KBM-7 (cell line): ENCODE results near the gene BCL2.

Experiments used
- DNase-seq: peaks from one replicate; pipeline ENCODE4 v3.0.0-alpha.2; 2015
- in situ Hi-C: fragments of 300-500 bp; cut with MboI; formaldehyde crosslinking; loops from 2 replicates; pipeline ENCODE4 v1.14.3; 2020; ENCODE audit warnings: low sequenced_read_pairs, low pct_unique_long_range_greater_than_20kb, mixed read lengths

The BCL2 gene

DNA sequence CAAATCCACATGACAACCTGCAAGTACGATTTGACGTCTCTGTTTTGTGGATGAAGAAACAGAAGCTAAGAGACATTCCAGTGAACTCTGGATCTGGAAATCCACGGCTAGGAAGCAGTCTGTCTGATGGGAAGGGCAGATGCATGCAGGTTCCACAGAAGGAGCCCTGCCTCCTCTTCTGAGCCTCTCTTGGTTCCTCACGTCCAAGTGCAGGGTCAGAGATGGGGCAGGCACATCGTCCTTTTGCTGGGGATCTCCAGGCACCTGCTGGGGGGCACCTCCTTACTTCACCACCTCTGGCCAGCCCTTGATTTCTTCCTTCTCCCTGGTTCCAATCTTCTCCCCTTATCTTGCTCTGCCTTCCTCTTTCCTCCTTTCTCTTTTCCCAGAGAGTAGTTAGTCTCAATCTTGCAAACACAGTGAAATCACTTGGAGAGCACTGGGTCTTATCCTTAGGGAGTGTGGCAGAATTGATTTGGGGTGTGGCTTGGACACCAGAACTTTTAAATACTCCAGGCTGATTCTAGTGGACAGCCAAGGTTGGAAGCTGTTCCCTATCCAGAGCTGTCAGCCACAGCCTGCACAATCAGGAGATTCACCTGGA, 137.8 kb downstream of the BCL2 start:
- in situ Hi-C loops = no loop called here
- DNase-seq = no peak

DNA sequence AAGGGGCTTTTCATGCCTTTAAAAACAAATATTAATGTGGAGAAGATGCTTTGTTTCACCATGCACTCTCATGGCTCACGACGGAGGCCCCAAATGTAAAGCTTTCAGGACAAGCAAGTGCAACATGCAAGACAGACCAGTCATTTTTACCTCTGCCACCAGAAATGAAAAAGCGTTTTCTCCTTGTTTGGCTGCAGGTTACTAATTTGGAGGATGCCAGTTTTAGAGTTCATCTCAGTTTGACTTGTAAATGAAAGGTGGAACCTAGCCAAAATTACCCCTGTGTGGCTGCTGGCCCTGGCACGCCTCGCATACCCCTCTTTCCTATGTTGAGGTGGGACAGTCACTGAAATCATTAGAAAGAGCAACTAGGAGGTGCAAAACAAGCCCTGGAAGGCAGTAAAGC, 138.6 kb downstream of the BCL2 start:
- in situ Hi-C loops = no loop called here
- DNase-seq = no peak

DNA sequence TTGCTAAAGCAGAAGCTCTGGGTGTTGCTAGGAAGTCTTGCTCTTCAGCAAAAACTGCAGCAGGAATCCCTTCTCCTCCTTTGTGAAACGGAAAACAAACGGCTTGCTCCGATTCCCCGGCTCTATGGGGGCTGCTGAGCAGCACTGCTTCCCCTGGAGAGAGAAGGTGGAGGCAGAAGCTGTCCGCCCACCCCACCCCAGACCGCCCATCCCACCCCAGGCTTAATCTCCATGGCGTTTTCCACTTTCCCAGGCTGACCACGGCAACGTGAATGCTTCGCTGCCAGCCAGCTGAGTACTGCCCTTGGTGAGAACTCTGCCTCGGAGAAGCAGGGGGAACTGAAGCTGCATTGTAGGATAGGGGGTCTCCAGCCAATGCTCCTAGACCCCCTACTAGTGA, 139.2 kb downstream of the BCL2 start:
- no peak for DNase-seq
- in situ Hi-C loops = no loop called here

DNA sequence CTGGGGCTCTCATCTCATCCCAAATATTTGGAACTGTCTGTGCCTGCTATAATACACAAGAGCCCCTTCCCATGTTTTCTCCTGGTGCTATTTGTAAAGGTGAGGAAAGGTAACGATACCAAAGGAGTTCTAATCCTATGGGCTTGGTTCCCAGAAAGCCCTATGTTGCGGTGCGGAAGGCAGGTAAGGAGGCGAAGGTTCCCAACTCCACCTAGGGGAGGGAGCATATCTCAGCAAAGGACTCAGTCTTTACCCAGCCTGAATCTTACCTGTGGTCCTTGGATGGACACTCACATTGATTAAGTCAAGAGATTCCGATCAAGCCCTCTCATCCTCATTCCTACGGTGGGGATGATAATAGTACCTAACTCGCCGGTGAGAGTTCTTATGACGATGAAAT, 140.1 kb downstream of the BCL2 start:
- DNase-seq = no peak
- in situ Hi-C loops = no loop called here

DNA sequence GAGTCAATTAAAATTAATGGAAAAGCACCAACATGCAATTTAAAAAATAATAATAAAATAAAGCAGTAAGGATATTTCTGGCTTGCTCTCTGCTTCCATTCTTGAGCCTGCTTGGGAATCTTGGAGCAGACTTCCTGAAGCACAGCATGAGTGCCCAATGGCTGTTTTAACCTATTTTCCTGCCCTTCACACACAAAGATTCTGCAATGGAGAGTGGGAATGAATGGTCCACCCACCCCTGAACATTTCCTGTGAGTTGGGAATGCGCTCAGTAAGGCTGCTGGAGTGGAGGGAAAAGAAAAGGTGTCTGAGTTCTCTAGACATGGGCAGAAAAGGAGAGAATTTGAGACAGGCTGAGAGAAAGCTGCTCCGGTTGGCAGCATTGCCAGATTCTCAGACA, 140.6 kb downstream of the BCL2 start:
- in situ Hi-C loops = no loop called here

DNA sequence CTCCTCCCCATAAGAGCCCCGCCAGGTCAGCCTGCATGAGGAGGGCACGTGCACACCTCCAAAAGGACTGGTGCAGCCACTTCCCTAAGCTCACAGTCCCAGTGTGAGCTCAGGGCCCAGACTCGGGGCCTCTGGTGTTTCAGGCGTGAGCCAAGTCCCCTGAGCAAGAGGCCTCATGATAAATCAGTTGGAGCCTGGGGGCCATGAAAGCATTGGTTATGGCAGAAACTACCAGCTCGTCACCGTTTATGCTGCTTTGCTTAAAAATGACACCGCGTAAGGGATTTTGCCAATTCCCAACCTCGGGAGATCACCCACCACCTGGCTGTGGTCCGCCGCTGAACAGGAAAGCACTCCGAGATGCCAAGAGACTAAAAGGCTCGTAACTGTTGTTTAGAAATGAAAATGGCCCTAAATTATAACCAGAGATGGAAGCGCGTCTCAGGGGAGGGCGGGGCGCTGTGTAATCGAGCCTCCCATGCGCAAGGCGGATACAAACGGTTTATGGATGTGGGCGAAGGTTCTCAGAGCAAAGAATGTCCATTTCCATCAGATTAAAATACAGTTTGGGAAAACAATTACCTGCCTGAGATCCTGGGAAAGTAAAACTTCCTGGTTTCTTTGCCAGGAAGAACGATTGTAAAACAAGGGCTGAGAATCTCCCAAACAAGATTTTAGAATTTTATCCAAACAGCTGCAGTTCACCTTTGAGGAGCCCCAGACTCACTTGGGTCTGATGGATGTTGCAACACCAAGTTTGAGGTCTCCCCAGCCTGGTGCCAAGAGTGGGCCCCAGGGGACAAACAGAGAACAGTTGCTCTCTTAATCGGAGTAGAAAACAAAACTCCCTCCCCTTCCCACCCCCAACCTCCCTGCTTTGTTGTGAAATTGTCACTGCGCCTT, 141.4 kb downstream of the BCL2 start:
- in situ Hi-C loops = no loop called here
- no peak for DNase-seq

More for the DNA sequence above, 140.6 kb downstream of the BCL2 start:
- no peak for DNase-seq

DNA sequence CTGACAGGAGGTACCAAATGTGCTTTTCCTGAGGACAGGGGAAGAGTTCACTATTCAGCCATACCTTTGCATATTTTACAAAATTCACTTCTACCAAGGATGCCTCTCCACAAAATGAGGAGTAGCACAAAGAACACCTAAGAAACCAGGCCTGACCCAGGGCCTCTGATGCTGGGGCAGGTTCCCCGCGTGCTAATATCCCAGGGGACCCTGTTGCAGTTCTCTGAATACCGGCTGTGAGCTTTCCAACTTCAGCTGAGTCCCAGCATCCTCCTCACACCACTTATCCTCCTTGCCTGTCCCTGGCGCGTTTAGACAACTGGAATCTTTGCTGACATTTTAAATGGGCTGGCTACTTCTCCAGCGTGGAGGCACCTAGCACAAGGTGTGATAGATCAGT, 142.3 kb downstream of the BCL2 start:
- DNase-seq = no peak
- in situ Hi-C loops = no loop called here

DNA sequence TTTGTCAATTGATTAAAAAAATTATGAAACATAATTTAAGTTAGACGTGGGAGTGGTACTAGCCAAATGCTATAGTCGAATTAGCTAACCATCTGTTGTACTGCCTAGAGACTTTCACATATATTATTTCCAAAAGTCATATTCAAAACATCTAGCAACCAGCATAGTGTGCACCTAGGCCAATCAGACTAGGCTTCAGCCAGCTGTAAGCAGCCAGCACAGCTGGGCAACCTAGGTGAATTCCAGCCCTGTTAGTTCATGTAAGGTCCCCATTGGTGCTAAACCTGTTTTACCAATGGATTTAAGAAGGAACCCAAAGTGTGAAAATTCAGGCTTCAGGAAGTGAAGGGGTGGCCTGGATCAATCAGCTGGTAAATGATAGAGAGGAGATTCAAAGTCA, 144.3 kb downstream of the BCL2 start:
- no peak for DNase-seq
- in situ Hi-C loops = no loop called here

DNA sequence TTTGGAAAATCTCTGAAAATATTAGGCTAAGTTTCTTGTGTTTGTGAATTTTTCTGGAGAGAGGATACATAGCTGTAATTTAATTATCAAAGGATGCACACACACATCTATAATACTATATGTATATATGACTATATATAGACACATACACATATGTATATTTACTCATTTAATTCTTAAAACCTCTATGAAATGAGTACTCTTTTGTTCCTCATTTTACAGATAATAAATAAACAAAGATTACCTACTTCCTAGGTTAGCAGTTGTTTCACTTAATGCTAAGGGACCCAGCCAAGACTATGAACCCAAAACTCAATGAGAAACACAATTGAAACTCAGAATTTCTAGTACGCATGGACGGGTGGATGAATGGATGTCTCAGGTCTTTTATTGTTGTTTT, 145.6 kb downstream of the BCL2 start:
- no peak for DNase-seq
- in situ Hi-C loops = no loop called here

DNA sequence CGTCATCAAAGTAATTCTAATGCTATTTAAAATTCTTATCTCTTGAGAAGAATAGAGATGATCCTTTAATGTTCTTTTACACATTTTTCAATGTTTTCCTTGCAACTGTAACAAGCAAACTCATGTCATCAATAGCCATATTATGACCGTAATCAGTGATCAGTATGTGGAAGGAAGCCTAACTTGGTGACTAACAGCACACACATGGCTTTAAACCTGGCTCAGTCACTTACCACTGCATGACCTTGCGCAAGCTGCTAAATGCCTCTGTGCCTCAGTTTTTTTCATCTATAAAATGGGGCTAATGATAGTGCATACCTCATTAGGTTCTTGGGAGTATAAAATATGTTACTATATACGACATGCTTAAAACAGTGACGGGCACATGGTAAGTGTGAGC, 149.7 kb downstream of the BCL2 start:
- in situ Hi-C loops = no loop called here
- no peak for DNase-seq

DNA sequence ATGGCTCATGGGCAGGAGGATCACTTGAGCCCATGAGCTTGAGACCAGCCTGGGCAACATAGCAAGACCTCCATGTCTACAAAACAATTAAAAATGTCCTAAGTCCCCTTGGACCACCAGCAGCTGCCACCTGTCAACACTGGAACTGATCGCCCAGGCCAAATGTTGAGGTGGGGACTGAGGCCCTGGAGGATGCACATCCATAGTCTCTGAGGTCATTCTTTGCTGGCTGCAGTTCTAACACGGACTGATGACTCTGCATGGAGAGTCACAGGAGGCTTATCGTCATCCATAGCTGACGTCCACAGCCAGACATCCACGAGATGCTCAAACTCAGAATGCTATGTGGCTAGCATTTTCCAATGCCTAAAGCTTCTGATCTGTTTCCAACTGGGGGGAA, 151.3 kb downstream of the BCL2 start:
- in situ Hi-C loops = no loop called here

DNA sequence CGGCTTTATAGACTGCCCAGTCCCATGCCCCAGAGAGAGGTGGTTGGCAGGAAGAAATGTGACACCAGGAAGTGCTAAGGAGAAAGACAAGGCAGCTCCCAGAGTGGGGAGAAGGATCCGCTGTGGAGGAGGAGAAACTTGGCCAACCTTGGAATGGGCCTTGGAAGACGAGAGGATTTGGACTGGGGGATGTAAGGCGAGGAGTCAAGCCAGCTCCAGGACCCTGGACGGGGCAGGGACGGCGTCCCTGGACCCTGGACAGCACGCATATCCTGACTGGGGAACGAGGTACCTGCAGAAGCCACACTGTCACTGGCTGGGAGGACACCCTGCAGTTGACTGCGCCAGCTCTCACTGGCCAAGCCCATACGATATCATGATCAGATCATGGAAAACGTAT, 153.4 kb downstream of the BCL2 start:
- in situ Hi-C loops = no loop called here
- DNase-seq = no peak

More for the DNA sequence above, 151.3 kb downstream of the BCL2 start:
- no peak for DNase-seq

DNA sequence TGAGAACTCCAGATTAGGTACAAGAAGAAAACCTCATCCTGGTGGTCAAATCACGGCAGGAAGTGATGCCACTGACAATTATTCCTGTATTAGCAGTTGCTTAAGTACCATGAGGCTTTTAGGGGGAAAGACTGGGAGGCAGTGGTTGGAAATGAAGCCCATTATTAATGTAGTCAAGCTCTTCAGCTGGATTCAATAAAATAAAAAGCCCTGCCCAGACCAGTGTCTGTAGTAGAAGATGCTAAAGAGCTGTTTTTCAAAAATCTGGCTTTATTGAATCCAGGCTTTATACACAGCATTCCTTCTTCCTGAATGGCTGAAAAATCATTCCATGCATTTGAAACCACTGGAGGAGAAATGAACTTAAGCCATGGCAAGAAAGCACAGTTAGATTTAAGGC, 155.2 kb downstream of the BCL2 start:
- no peak for DNase-seq
- in situ Hi-C loops = no loop called here

DNA sequence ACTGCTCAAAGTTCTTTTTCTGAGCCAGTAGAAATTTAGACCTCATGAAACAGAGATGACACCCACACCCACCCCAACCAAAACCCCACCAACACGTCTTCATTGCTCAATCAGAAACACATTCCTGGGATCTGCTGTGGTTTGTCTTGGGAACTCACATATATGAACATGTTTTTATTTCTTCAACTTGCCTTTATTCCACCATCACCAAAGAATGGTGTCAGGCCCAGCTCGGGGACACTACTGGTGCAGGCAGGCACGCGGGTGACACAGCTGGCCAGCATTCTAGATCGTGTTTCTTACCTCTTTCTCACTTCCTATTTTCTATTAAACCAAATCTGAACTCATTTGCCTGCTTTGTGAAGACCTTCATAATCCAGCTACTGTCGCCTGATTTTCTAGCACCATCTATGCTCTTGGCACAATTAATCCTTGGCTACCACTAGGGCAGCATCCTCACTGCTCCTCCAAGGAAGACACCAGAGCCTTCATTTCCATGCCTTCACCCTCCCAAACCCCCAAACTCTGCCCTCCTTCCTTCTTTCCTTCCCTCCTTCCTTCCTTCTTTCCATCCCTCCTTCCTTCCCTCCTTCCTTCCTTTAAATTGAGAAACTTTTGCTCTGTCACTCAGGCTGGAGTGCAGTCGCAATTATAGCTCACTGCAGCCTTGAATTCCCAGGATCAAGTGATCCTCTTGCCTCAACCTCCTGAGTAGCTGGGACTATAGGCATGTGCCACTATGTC, 157.1 kb downstream of the BCL2 start:
- peak; percentile 42 for DNase-seq
- in situ Hi-C loops = no loop called here

DNA sequence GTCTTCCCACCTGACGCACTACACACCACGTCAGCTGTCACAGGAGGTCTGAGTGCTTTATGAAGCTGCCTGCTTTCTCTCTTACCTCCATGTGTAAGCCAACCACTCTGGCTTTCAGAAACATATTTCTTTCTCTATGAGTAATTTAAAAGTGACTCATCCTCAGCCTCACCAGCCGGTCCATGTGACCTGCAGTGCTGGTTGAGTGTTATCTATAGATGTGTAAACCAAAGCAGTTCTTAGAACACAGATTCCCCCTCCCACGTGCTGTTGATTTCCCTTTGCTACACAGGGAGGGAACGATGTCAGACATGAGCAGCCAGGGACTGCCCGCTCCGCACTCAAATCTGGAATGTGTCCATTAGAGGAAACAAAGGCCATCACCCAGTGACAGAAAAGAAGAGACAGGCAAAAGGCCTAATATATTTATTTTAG, 157.8 kb downstream of the BCL2 start:
- in situ Hi-C loops = no loop called here
- peak; percentile 61 for DNase-seq

DNA sequence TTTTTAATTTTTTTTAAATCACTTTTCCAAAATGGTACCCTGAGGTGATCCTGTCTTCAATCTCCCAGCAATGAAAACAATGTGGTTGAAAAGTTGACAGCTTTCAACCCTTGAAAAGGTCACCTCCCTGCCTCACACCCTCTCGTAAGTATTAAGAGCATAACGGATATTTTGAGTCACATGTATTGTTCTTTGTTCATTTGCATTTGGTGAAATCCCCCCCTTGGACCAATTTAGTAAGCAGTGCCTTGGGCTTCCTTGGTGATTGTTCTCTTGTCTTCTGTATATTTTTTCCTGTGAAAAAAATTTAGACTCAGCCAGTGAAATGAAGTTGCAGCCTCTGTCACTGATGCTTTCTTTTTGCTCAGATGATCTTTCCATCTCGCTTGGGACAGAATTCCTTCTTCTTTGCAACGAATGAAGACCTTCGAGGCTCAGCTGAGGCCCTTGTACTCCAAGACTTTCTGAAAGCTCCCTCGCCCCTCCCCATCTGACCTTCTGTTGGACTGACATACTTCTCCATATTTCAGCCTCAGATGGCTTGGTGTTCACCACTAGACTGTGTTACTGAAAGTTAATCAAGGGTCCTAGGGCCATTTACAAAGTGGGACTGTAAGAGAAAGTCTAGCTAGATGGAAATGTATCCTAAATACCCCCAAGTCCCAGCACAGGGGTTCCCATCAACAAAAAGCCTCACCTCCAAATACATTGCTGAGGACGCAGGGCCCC, 158.4 kb downstream of the BCL2 start:
- no peak for DNase-seq
- in situ Hi-C loops = no loop called here

DNA sequence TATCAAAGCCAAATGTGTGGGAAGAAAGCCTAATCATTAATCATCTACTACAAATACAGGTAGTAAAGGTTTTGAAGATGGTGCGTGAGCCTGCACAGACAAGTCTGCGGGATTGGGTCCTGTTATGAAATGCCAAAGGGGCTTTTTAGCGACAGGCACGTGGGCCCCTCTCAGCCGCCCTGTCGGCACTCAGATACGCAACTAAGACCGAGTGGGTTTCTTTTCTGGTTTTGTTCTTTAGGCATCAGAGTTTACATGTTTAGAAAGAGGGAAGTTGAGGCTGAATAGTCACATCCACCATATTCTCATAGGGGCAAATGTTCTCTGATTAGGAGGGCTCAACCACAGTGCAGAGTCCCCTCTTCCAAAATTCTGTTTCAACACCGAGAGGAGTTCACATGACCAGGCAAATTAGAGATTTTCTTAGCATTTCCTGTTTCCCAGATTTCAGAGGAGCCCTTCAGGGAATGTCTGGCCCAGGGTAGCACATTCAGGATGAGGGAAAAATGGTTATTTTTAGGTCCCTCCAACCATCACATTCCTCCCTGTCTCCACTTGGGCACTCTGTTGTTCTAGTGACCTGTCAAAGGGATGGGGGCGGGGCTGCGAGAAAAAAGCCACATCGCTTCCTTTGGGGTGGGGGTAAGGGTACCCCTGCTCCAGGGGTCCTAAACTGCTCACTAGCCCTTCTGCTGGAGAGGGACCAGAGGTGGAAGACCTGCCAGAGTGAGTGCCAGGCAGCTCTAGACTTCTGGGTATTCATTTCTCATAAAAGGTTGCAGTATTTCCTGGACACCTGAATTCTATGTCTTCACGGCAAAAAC, 159.2 kb downstream of the BCL2 start:
- in situ Hi-C loops = no loop called here
- no peak for DNase-seq

DNA sequence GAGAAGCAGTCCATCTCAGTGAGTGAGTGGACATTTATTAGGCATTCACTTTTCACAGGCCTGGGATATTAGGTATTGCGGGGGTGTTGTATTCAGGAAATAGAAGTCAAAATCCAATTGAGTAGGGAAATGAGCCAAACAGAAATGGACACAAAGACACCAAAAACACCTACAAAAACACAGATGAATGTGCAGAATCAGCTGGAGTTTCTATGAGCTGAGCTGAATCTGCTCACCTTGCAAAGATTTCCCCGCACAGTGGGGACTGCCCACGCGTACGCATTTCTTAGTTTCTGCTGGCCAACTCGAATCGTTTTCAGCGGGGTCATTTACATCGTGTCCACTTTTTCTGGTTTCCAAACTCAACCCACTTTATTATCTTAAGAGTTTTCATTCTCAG, 160.0 kb downstream of the BCL2 start:
- in situ Hi-C loops = no loop called here
- no peak for DNase-seq
